Mesendoderm (in vitro differentiated cells): Measurements from ENCODE around the gene PEPD.

Experiments used
- DNase-seq: peaks from one replicate; pipeline ENCODE4 v3.0.0; 2013
- H2AK5ac ChIP-seq: 2 replicates; pipeline ENCODE4 v1.6.1; 2013; ENCODE audit warnings: low read length, inconsistent platforms
- H2BK120ac ChIP-seq: 2 replicates; pipeline ENCODE4 v1.6.1; 2013; ENCODE audit warnings: low read depth, mild to moderate bottlenecking, low read length, moderate library complexity, mixed read lengths
- H2BK15ac ChIP-seq: replicated peaks from 2 replicates; pipeline ENCODE4 v1.6.1; 2013; ENCODE audit warnings: low read depth, mild to moderate bottlenecking, moderate library complexity
- H2BK5ac ChIP-seq: 2 replicates; pipeline ENCODE4 v1.6.1; 2013; ENCODE audit warnings: low read length, inconsistent platforms
- H3K18ac ChIP-seq: 2 replicates; pipeline ENCODE4 v1.6.1; 2013; ENCODE audit warnings: mild to moderate bottlenecking, low read length, mixed read lengths
- H3K23ac ChIP-seq: one replicate; pipeline ENCODE4 v1.6.1; 2013; ENCODE audit warnings: low read length
- H3K27ac ChIP-seq: 2 replicates; pipeline ENCODE4 v1.5.1; 2013; ENCODE audit warnings: low read depth, mild to moderate bottlenecking, inconsistent platforms, low read length, moderate library complexity
- H3K27me3 ChIP-seq: 2 replicates; pipeline ENCODE4 v1.6.1; 2013; ENCODE audit warnings: low read length, control low read depth, mild to moderate bottlenecking, inconsistent platforms; ENCODE audit not compliant: insufficient read depth, poor library complexity
- H3K36me3 ChIP-seq: 2 replicates; pipeline ENCODE4 v1.6.1; 2013; ENCODE audit warnings: low read length, inconsistent platforms; ENCODE audit not compliant: control insufficient read depth, insufficient read depth
- H3K4ac ChIP-seq: one replicate; pipeline ENCODE4 v1.6.1; 2013; ENCODE audit warnings: low read depth, mild to moderate bottlenecking, low read length, moderate library complexity
- H3K4me1 ChIP-seq: 2 replicates; pipeline ENCODE4 v1.6.1; 2013; ENCODE audit warnings: low read depth, low read length, inconsistent platforms; ENCODE audit not compliant: control insufficient read depth
- H3K4me2 ChIP-seq: 2 replicates; pipeline ENCODE4 v1.6.1; 2013; ENCODE audit warnings: low read length
- H3K4me3 ChIP-seq: 2 replicates; pipeline ENCODE4 v1.5.1; 2013; ENCODE audit warnings: mild to moderate bottlenecking, low read length
- H3K56ac ChIP-seq: one replicate; pipeline ENCODE4 v1.6.1; 2013; ENCODE audit warnings: low read length
- H3K79me1 ChIP-seq: 2 replicates; pipeline ENCODE4 v1.6.1; 2013; ENCODE audit warnings: low read length, inconsistent platforms
- H3K79me2 ChIP-seq: 2 replicates; pipeline ENCODE4 v1.6.1; 2013; ENCODE audit warnings: mild to moderate bottlenecking, low read length; ENCODE audit not compliant: control insufficient read depth, insufficient read depth
- H3K9ac ChIP-seq: 2 replicates; pipeline ENCODE4 v1.6.1; 2013; ENCODE audit warnings: low read length, inconsistent platforms
- H4K5ac ChIP-seq: one replicate; pipeline ENCODE4 v1.6.1; 2013; ENCODE audit warnings: low read length
- H4K8ac ChIP-seq: one replicate; pipeline ENCODE4 v1.6.1; 2013; ENCODE audit warnings: low read depth, mild to moderate bottlenecking, control low read depth, low read length, moderate library complexity
- WGBS: extraction: QIAGEN DNeasy Blood & Tissue Kit; methylation state at CpG from one replicate; pipeline ENCODE4 v1.1.7; 2013; ENCODE audit warnings: low lambda C conversion rate, missing lambda C conversion rate; ENCODE audit not compliant: insufficient coverage; ENCODE audit errors: extremely low coverage; 5-methylcytosine and 5-hydroxymethylcytosine counted together

The PEPD gene

GRCh38 chr19:33413426-33413725 lies 108.2 kb downstream of the PEPD start:
- Histone ChIP-seq H3K18ac (no peak overlapping the region), H3K9ac (no peak overlapping the region), H3K36me3 (no peaks in the 10 kb centered on the region), H3K27ac (no peak overlapping the region), H3K79me2 (no peaks in the 10 kb centered on the region), H3K56ac (no peak overlapping the region), H3K79me1 (no peaks in the 10 kb centered on the region), H4K8ac (no peak overlapping the region), H2BK5ac (no peak overlapping the region), H2BK15ac (no peak overlapping the region), H3K4me3 (no peak overlapping the region), H4K5ac (no peak overlapping the region), H3K4me2 (no peak overlapping the region), H3K23ac (no peak overlapping the region), H2AK5ac (no peak overlapping the region), H3K4me1 (no peaks in the 10 kb centered on the region), H3K27me3 (no peaks in the 10 kb centered on the region), H2BK120ac (no peak overlapping the region), H3K4ac (no peak overlapping the region)
- no CpG with 5 or more reads among the region's 13 CpGs for WGBS
- DNase-seq, result no peak

GRCh38 chr19:33412601-33413425 lies 108.8 kb downstream of the PEPD start:
- H3K4ac ChIP-seq, result no peak overlapping the region
- H3K4me2 ChIP-seq, result no peak overlapping the region
- H3K27ac ChIP-seq, result no peak overlapping the region
- H3K79me2 ChIP-seq, result no peaks in the 10 kb centered on the region
- H3K18ac ChIP-seq, result no peak overlapping the region
- H3K4me3 ChIP-seq, result no peak overlapping the region
- H4K8ac ChIP-seq, result no peak overlapping the region
- DNase-seq, result no peak
- no peaks in the 10 kb centered on the region for H3K4me1 ChIP-seq
- no peaks in the 10 kb centered on the region for H3K27me3 ChIP-seq
- H2BK5ac ChIP-seq, result no peak overlapping the region
- H4K5ac ChIP-seq, result no peak overlapping the region
- no peak overlapping the region for H2BK120ac ChIP-seq
- no peak overlapping the region for H3K9ac ChIP-seq
- H3K56ac ChIP-seq, result no peak overlapping the region
- H2BK15ac ChIP-seq, result no peak overlapping the region
- no CpG with 5 or more reads among the region's 18 CpGs for WGBS
- H3K79me1 ChIP-seq, result no peaks in the 10 kb centered on the region
- H3K23ac ChIP-seq, result no peak overlapping the region
- no peaks in the 10 kb centered on the region for H3K36me3 ChIP-seq
- no peak overlapping the region for H2AK5ac ChIP-seq

- DNase-seq, result no peak
- no peak overlapping the region for H3K18ac ChIP-seq
- H3K4me2 ChIP-seq, result no peak overlapping the region
- H3K27me3 ChIP-seq, result no peaks in the 10 kb centered on the region
- no peaks in the 10 kb centered on the region for H3K36me3 ChIP-seq
- H2AK5ac ChIP-seq, result no peak overlapping the region
- no peak overlapping the region for H2BK5ac ChIP-seq
- WGBS, result no CpG with 5 or more reads among the region's 20 CpGs
- H2BK120ac ChIP-seq, result no peak overlapping the region
- no peak overlapping the region for H3K4me3 ChIP-seq
- H4K5ac ChIP-seq, result no peak overlapping the region
- H2BK15ac ChIP-seq, result no peak overlapping the region
- H3K27ac ChIP-seq, result no peak overlapping the region
- H3K4me1 ChIP-seq, result no peaks in the 10 kb centered on the region
- H3K4ac ChIP-seq, result no peak overlapping the region
- H3K23ac ChIP-seq, result no peak overlapping the region
- no peak overlapping the region for H4K8ac ChIP-seq
- no peaks in the 10 kb centered on the region for H3K79me1 ChIP-seq
- no peaks in the 10 kb centered on the region for H3K79me2 ChIP-seq
- H3K56ac ChIP-seq, result no peak overlapping the region
- H3K9ac ChIP-seq, result no peak overlapping the region
Observed at GRCh38 chr19:33411621-33412180, 109.9 kb downstream of the PEPD start.

- Histone ChIP-seq H3K27me3 (no peaks in the 10 kb centered on the region), H2AK5ac (no peak overlapping the region), H3K18ac (no peak overlapping the region), H3K27ac (no peak overlapping the region), H3K4me3 (no peak overlapping the region), H2BK120ac (no peak overlapping the region), H4K8ac (no peak overlapping the region), H2BK15ac (no peak overlapping the region), H3K79me1 (no peaks in the 10 kb centered on the region), H3K4me1 (peaks cover 2% of the 10 kb centered on the region), H3K36me3 (no peaks in the 10 kb centered on the region), H4K5ac (no peak overlapping the region), H3K79me2 (no peaks in the 10 kb centered on the region), H3K23ac (no peak overlapping the region), H3K56ac (no peak overlapping the region), H3K4me2 (no peak overlapping the region), H3K9ac (no peak overlapping the region), H2BK5ac (no peak overlapping the region), H3K4ac (no peak overlapping the region)
- WGBS, result no CpG with 5 or more reads among the region's 21 CpGs
- no peak for DNase-seq
Observed at GRCh38 chr19:33410915-33411401, 110.6 kb downstream of the PEPD start.

GRCh38 chr19:33409906-33410685 lies 111.5 kb downstream of the PEPD start:
- H3K4me2 ChIP-seq, result no peak overlapping the region
- H3K56ac ChIP-seq, result no peak overlapping the region
- WGBS, result no CpG with 5 or more reads among the region's 27 CpGs
- no peak overlapping the region for H4K8ac ChIP-seq
- H3K27ac ChIP-seq, result no peak overlapping the region
- H3K4me3 ChIP-seq, result no peak overlapping the region
- H2BK5ac ChIP-seq, result no peak overlapping the region
- no peak overlapping the region for H4K5ac ChIP-seq
- no peaks in the 10 kb centered on the region for H3K27me3 ChIP-seq
- no peaks in the 10 kb centered on the region for H3K79me2 ChIP-seq
- H3K79me1 ChIP-seq, result no peaks in the 10 kb centered on the region
- no peak overlapping the region for H2AK5ac ChIP-seq
- H2BK15ac ChIP-seq, result no peak overlapping the region
- no peaks in the 10 kb centered on the region for H3K36me3 ChIP-seq
- H3K9ac ChIP-seq, result no peak overlapping the region
- H3K4ac ChIP-seq, result no peak overlapping the region
- H2BK120ac ChIP-seq, result no peak overlapping the region
- DNase-seq, result no peak
- H3K18ac ChIP-seq, result no peak overlapping the region
- peaks cover 2% of the 10 kb centered on the region for H3K4me1 ChIP-seq
- H3K23ac ChIP-seq, result no peak overlapping the region
